Mesothelial cell of epicardium (in vitro differentiated cells): ENCODE results near the gene ASMTL. TPM values are rescaled to one million over a fixed set of nuclear protein-coding genes. Genes with fewer than 3 reads are reported as not detected.

Experiments used
- DNase-seq, 2 experiments: peaks; one replicate each; pipeline ENCODE4 v3.0.0; 2021; ENCODE audit warnings: low spot score in 2 of 2; ENCODE audit not compliant: unreplicated experiment in 2 of 2
- H3K27ac Mint-ChIP-seq: 2 replicates; pipeline ENCODE4 v1.8.0; 2021; ENCODE audit warnings: mixed read lengths
- H3K27me3 Mint-ChIP-seq: 2 replicates; pipeline ENCODE4 v1.8.0; 2021; ENCODE audit warnings: low read depth, mixed read lengths
- H3K36me3 Mint-ChIP-seq: 2 replicates; pipeline ENCODE4 v1.8.0; 2021; ENCODE audit warnings: mixed read lengths
- H3K4me1 Mint-ChIP-seq: 2 replicates; pipeline ENCODE4 v1.8.0; 2021; ENCODE audit warnings: mixed read lengths
- H3K4me3 Mint-ChIP-seq: 2 replicates; pipeline ENCODE4 v1.8.0; 2021; ENCODE audit warnings: mild to moderate bottlenecking, moderate library complexity, mixed read lengths
- H3K9me3 Mint-ChIP-seq: 2 replicates; pipeline ENCODE4 v1.8.0; 2021; ENCODE audit warnings: mixed read lengths
- total RNA-seq: library from RNA; stranded (reverse); gene quantifications from 3 replicates; pipeline ENCODE4 v1.2.1, GENCODE V29; 2021
- TF ChIP-seq, protein P1 (sequence below): fragments of 200-600 bp; sonication (generic); IDR thresholded peaks from one replicate; pipeline ENCODE4 v1.5.0; 2021; ENCODE audit warnings: antibody characterized with exemption; ENCODE audit not compliant: unreplicated experiment

Gene ASMTL
- total RNA-seq, 1 donor from 2014 or later, result 31.9 TPM

GRCh38 chrX:1391707-1392375 lies 60.9 kb downstream of the ASMTL start, which contains the start of gene SLC25A6:
Gene SLC25A6, minus strand, starts transcription at chrX:1392113. Its CDS starts 104 bp downstream, at chrX:1392009.
- peaks cover 33% of the 10 kb centered on the region for H3K36me3 Mint-ChIP-seq
- H3K4me1 Mint-ChIP-seq, result peaks cover 30% of the 10 kb centered on the region
- H3K4me3 Mint-ChIP-seq, result peak within 1 kb of the TSS; percentile 93
- H3K9me3 Mint-ChIP-seq, result no peaks in the 10 kb centered on the region
- no peaks in the 10 kb centered on the region for H3K27me3 Mint-ChIP-seq
- peak; percentile 99 to 100 for DNase-seq
- H3K27ac Mint-ChIP-seq, result peak within 1 kb of the TSS; percentile 98
- TF ChIP-seq, protein P1, sequence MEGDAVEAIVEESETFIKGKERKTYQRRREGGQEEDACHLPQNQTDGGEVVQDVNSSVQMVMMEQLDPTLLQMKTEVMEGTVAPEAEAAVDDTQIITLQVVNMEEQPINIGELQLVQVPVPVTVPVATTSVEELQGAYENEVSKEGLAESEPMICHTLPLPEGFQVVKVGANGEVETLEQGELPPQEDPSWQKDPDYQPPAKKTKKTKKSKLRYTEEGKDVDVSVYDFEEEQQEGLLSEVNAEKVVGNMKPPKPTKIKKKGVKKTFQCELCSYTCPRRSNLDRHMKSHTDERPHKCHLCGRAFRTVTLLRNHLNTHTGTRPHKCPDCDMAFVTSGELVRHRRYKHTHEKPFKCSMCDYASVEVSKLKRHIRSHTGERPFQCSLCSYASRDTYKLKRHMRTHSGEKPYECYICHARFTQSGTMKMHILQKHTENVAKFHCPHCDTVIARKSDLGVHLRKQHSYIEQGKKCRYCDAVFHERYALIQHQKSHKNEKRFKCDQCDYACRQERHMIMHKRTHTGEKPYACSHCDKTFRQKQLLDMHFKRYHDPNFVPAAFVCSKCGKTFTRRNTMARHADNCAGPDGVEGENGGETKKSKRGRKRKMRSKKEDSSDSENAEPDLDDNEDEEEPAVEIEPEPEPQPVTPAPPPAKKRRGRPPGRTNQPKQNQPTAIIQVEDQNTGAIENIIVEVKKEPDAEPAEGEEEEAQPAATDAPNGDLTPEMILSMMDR, result no peak

GRCh38 chrX:1391370-1391706 lies 61.4 kb downstream of the ASMTL start:
- Mint-ChIP-seq H3K27me3 (no peaks in the 10 kb centered on the region), H3K9me3 (no peaks in the 10 kb centered on the region), H3K4me1 (peaks cover 30% of the 10 kb centered on the region), H3K4me3 (peak overlapping the region; percentile 93), H3K27ac (peak overlapping the region; percentile 83), H3K36me3 (peaks cover 38% of the 10 kb centered on the region)
- TF ChIP-seq, protein P1, result no peak
- peak; percentile 88 to 98 for DNase-seq

- H3K9me3 Mint-ChIP-seq, result no peaks in the 10 kb centered on the region
- H3K4me1 Mint-ChIP-seq, result peaks cover 30% of the 10 kb centered on the region
- peak overlapping the region; percentile 93 for H3K4me3 Mint-ChIP-seq
- peak overlapping the region; percentile 83 for H3K27ac Mint-ChIP-seq
- H3K27me3 Mint-ChIP-seq, result no peaks in the 10 kb centered on the region
- TF ChIP-seq, protein P1, result no peak
- DNase-seq, result peak in 1 of 2 experiments; percentile 31
- peaks cover 37% of the 10 kb centered on the region for H3K36me3 Mint-ChIP-seq
Observed at GRCh38 chrX:1390621-1391369, 61.9 kb downstream of the ASMTL start.

DNA sequence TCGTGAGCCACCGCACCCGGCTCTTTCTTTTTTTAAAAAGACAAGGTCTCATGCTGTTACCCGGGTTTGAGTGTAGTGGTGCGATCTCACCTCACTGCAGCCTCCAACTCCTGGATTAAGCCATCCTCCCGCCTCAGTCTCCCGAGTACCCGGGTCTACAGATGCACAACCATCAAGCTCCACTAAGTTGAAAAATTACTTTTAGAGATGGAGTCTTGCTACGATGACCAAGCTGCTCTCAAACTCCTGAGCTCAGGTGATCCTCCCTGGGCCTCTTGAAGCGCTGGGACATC lies 62.8 kb downstream of the ASMTL start:
- Mint-ChIP-seq H3K27ac (no peak overlapping the region), H3K4me1 (peaks cover 30% of the 10 kb centered on the region), H3K4me3 (peak overlapping the region; percentile 93), H3K27me3 (no peaks in the 10 kb centered on the region), H3K9me3 (no peaks in the 10 kb centered on the region), H3K36me3 (peaks cover 38% of the 10 kb centered on the region)
- TF ChIP-seq, protein P1, result no peak
- DNase-seq, result peak in 1 of 2 experiments; percentile 32

- peaks cover 26% of the 10 kb centered on the region for H3K4me1 Mint-ChIP-seq
- H3K4me3 Mint-ChIP-seq, result peak overlapping the region; percentile 43
- peaks cover 42% of the 10 kb centered on the region for H3K36me3 Mint-ChIP-seq
- H3K27ac Mint-ChIP-seq, result no peak overlapping the region
- H3K27me3 Mint-ChIP-seq, result no peaks in the 10 kb centered on the region
- TF ChIP-seq, protein P1, result no peak
- peak in 1 of 2 experiments; percentile 34 for DNase-seq
- H3K9me3 Mint-ChIP-seq, result no peaks in the 10 kb centered on the region
Observed at GRCh38 chrX:1389181-1389992, 63.3 kb downstream of the ASMTL start.
